Body of pancreas (tissue), 4 donors: Measurements from ENCODE around the gene NCK1. TPM values are rescaled to one million over a fixed set of nuclear protein-coding genes. Genes with fewer than 3 reads are reported as not detected.

Experiments
- ATAC-seq: fragments of 150-250 bp; one replicate; pipeline ENCODE4 v1.9.1; 2016
- DNase-seq, 4 donors: peaks; one replicate each; pipeline ENCODE4 v3.0.0-alpha.2; 2019
- H3K27ac ChIP-seq, 4 donors: fragments of 200-600 bp; sonication (generic); 1 replicate in 3 of 4; 2 replicates in 1 of 4; pipeline versions ENCODE4 v1.5.1 to v1.6.1; 2016 to 2019; ENCODE audit warnings: mild to moderate bottlenecking in 1 of 4, mixed read lengths in 1 of 4, moderate library complexity in 1 of 4
- H3K27me3 ChIP-seq, 2 donors: fragments of 200-600 bp; sonication (generic); one replicate each; pipeline ENCODE4 v1.6.0; 2016; ENCODE audit warnings: mild to moderate bottlenecking in 1 of 2
- H3K36me3 ChIP-seq, 2 donors: fragments of 200-600 bp; sonication (generic); replicated peaks in 1 of 2; 2 replicates each; pipeline ENCODE4 v1.5.1; 2016; ENCODE audit warnings: low read depth in 2 of 2; ENCODE audit not compliant: insufficient read depth in 1 of 2
- H3K4me1 ChIP-seq: fragments of 200-600 bp; sonication (generic); one replicate; pipeline ENCODE4 v1.6.0; 2016
- H3K4me3 ChIP-seq, 2 donors: fragments of 200-600 bp; sonication (generic); 1 replicate in 1 of 2; 2 replicates in 1 of 2; pipeline ENCODE4 v1.5.1; 2016 to 2019
- H3K9me3 ChIP-seq, 3 donors: fragments of 200-600 bp; sonication (generic); 1 replicate in 2 of 3; 2 replicates in 1 of 3; pipeline ENCODE4 v1.5.1; 2016
- CTCF ChIP-seq, 7 experiments: fragments of 450-650 bp in 4 of 7; fragments of 200-600 bp in 3 of 7; sonication (generic) in 3 of 7; IDR thresholded peaks; one replicate each; pipeline ENCODE4 v1.5.1; 2016 to 2019; ENCODE audit warnings: antibody characterized with exemption in 7 of 7
- POLR2A ChIP-seq, 3 donors: fragments of 450-650 bp; IDR thresholded peaks; one replicate each; pipeline ENCODE4 v1.6.1; 2016; ENCODE audit warnings: antibody characterized with exemption in 3 of 3, mild to moderate bottlenecking in 2 of 3
- WGBS, 2 donors: methylation state at CpG; one replicate each; pipeline ENCODE4 v1.1.5; 2017; 5-methylcytosine and 5-hydroxymethylcytosine counted together
- intact Hi-C: fragments of 100-400 bp; cut with DNase I; formaldehyde crosslinking; loops from one replicate; pipeline ENCODE4 v1.15.1; 2023
- total RNA-seq, 2 donors: library from RNA; depleted of rRNA; stranded (reverse); fragments of >200 nt; gene quantifications; one replicate each; pipeline ENCODE4 v1.1.0, GENCODE V29; 2016

The NCK1 gene
- total RNA-seq, 2 donors from 2014 or later, result 19.4 to 20.0 TPM

- intact Hi-C loops, result no loop called here
- ATAC-seq (no peak), DNase-seq (no peak)
- WGBS, 2 donors, result 89 to 93% methylated on average over 7 of the region's 7 CpGs
- Histone ChIP-seq H3K27ac (no peak within 1 kb of the TSS), H3K9me3 (no peaks in the 10 kb centered on the region), H3K4me3 (no peak within 1 kb of the TSS), H3K4me1 (peaks cover 26% of the 10 kb centered on the region), H3K36me3 (no peaks in the 10 kb centered on the region), H3K27me3 (no peaks in the 10 kb centered on the region)
- TF ChIP-seq POLR2A (IDR thresholded peaks at IDR 0.05), result no peak
- no peak for TF ChIP-seq CTCF (IDR thresholded peaks at IDR 0.05)
Measured at GRCh38 chr3:136957751-136958288, 95.8 kb downstream of the NCK1 start, which contains the start of gene IL20RB. IL20RB (plus strand) TSS chr3:136957983; CDS start chr3:136958114, 131 bp downstream.

GRCh38 chr3:136958939-136959338 lies 96.9 kb downstream of the NCK1 start:
- Histone ChIP-seq H3K27ac (no peak overlapping the region), H3K9me3 (no peaks in the 10 kb centered on the region), H3K4me3 (no peak overlapping the region), H3K36me3 (no peaks in the 10 kb centered on the region), H3K27me3 (no peaks in the 10 kb centered on the region), H3K4me1 (peaks cover 26% of the 10 kb centered on the region)
- ATAC-seq, result no peak
- TF ChIP-seq POLR2A (IDR thresholded peaks at IDR 0.05) (no peak), CTCF (IDR thresholded peaks at IDR 0.05) (no peak)
- intact Hi-C loops, result no loop called here
- WGBS, 2 donors, result 63 to 72% methylated on average over 2 of the region's 2 CpGs
- no peak for DNase-seq

GRCh38 chr3:136959599-136959998 lies 97.6 kb downstream of the NCK1 start:
- Histone ChIP-seq H3K4me3 (no peak overlapping the region), H3K9me3 (no peaks in the 10 kb centered on the region), H3K27me3 (no peaks in the 10 kb centered on the region), H3K27ac (no peak overlapping the region), H3K4me1 (peaks cover 26% of the 10 kb centered on the region), H3K36me3 (no peaks in the 10 kb centered on the region)
- 92 to 94% methylated on average over 6 of the region's 6 CpGs for WGBS, 2 donors
- TF ChIP-seq POLR2A (IDR thresholded peaks at IDR 0.05) (no peak), CTCF (IDR thresholded peaks at IDR 0.05) (no peak)
- ATAC-seq, result no peak
- intact Hi-C loops, result no loop called here
- no peak for DNase-seq

GRCh38 chr3:136960838-136961836 lies 99.1 kb downstream of the NCK1 start:
- Histone ChIP-seq H3K36me3 (no peaks in the 10 kb centered on the region), H3K4me1 (peaks cover 14% of the 10 kb centered on the region), H3K4me3 (no peak overlapping the region), H3K27me3 (no peaks in the 10 kb centered on the region), H3K27ac (no peak overlapping the region), H3K9me3 (no peaks in the 10 kb centered on the region)
- 68 to 78% methylated on average over 4 of the region's 4 CpGs for WGBS, 2 donors
- intact Hi-C loops, result no loop called here
- DNase-seq, result no peak
- no peak for ATAC-seq
- TF ChIP-seq CTCF (IDR thresholded peaks at IDR 0.05), result no peak
- TF ChIP-seq POLR2A (IDR thresholded peaks at IDR 0.05), result no peak
